ENCODE data around the gene OSBP2.

The OSBP2 gene

GRCh38 chr22:30856741-30857502 lies 162.2 kb downstream of the OSBP2 start:
- DNase-seq = no peak

- no peak for DNase-seq
These were observed 163.1 kb downstream of the OSBP2 start for GRCh38 chr22:30857791-30858190.

DNA sequence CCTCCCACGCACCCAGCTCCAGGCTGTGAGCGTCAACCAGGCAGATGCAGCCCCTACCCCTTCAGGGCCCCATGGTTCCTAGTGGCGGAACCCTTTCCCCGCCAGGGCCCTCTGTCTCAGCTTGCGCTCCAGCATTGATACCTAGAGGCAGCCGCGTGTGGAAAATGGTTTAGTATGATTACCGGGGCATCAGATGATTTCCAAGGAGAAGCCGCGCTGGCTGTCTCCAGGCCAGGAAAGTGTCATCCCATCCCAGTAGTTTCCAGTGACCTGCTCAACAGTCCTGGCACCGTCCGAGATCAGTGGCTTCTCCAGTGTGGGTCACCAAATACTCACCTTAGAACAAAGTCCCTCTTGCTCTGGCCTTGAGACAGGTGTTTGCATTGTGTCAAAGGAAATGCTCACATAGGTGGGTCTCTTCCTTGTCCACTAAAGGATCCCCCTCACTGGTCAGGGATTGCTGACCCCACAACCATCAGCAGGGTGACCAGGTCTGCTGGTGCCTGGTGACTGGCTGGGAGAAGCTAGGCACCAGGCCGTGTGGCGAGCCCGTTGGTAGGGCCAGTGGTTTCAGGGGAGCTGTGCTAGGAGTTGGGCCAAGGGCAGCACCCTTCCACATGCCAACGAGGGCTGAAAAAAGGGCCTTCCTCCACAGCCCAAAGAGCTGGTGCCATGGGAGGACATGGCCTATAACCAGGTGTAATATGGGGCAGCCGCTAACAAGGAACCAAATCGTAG lies 164.5 kb downstream of the OSBP2 start:
- no peak for DNase-seq

DNA sequence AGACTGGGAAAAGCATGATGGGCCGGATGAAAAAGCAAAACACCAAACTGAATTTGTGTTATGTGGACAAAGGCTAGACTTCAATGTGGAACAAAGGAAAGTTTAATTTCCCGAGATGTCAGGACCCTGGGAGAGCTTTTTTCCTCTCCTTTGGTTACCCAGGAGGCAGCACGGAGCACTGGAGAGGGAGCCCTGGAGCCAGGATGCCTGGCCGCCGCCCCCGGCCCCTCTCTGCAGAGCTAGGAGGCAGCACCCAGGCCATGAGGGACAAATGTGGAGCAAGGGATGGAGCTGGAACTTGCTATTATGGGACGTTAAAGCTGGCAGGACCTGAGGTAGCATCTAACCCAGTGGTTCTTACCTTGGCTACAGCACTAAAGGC lies 165.0 kb downstream of the OSBP2 start:
- DNase-seq = no peak

GRCh38 chr22:30860176-30861105 lies 165.8 kb downstream of the OSBP2 start:
- DNase-seq = no peak

- no peak for DNase-seq
These were observed 166.5 kb downstream of the OSBP2 start for GRCh38 chr22:30861131-30861530.

GRCh38 chr22:30861688-30862552 lies 167.2 kb downstream of the OSBP2 start:
- no peak for DNase-seq

- DNase-seq = no peak
These were observed 168.6 kb downstream of the OSBP2 start for GRCh38 chr22:30863081-30863833.

DNA sequence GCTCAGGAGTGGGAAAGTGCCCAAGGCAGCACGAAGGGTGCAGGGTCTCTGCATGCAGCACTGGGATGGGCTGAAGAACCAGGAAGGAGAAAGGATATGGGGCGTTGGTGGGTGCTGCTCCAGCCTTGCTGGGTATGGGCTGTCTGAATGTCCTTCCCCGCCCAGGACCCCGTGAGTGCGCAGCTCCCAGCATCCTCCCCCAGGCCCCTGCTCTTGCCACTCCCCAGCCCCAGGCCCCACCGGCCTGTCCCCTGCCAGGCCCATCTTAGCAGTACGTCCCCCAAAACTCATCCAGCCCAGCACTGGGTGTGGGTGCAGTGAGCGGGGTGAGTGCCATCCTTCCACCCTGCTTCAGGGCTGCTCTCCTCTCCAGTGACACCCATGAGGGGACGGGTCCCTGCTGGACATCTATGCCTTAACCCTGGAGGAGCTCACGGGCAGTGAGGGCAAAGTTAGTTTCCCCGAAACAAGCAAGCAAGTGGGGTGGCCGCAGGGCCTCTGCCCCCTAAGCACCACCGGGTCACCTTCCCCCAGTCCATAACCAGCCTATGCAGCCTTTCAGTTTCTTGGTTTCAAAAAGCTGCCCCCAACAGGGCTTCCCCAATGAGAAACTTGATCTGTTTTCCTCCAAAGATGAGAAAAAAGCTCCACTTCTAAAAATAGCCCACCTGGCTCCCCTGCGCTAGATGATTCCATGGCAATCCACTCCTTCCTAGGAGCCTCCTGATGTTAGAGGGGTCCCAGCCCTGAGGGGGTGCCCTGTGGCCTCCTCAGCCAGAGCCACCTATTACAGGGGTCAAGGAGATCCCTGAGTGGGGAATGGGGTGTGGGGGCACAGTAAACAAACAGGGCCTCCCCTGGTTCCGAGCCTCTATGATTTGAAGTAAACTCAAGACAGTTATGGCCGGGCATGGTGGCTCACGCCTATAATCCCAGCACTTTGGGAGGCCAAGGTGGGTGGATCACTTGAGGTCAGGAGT lies 170.1 kb downstream of the OSBP2 start:
- no peak for DNase-seq

- no peak for DNase-seq
These were observed 171.0 kb downstream of the OSBP2 start for GRCh38 chr22:30865656-30866055.

- no peak for DNase-seq
These were observed 171.5 kb downstream of the OSBP2 start for GRCh38 chr22:30866216-30866615.

- no peak for DNase-seq
These were observed 172.2 kb downstream of the OSBP2 start for GRCh38 chr22:30866811-30867271.

GRCh38 chr22:30867746-30868662 lies 173.3 kb downstream of the OSBP2 start:
- no peak for DNase-seq

DNA sequence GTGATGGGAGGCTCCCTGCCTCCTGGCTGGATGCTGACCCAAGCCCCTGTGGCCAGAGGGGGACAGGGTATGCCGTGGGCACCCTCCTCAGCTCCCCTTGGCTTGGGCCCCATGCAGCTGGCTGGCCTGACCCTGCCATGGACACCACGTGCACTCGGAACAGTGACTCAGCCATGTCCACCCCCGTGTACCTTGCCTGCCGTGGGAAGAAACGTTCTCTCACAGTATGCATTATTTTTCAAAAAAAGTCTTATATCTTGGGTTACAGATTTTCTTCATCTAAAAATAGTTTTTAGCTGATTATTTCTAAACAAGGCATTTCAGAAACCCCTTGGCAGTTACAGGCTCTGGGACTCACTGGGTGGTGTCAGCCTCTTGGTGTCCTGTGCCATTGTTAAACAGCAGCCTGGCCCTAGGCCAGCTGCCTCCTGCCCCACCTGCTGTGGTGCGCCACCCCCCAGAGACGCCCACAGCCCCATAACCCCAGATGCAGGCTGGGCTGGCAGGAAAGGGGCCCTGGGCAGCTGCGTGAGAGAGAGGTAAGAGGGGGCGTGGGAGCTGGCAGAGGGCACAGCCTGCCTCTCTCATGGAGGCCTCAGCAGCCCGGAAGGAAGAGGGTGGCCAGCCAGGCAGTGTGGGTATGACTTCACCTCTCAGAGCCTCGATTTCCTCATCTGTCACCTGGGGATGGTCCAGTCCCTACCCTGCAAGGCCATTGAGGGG lies 174.2 kb downstream of the OSBP2 start:
- no peak for DNase-seq

DNA sequence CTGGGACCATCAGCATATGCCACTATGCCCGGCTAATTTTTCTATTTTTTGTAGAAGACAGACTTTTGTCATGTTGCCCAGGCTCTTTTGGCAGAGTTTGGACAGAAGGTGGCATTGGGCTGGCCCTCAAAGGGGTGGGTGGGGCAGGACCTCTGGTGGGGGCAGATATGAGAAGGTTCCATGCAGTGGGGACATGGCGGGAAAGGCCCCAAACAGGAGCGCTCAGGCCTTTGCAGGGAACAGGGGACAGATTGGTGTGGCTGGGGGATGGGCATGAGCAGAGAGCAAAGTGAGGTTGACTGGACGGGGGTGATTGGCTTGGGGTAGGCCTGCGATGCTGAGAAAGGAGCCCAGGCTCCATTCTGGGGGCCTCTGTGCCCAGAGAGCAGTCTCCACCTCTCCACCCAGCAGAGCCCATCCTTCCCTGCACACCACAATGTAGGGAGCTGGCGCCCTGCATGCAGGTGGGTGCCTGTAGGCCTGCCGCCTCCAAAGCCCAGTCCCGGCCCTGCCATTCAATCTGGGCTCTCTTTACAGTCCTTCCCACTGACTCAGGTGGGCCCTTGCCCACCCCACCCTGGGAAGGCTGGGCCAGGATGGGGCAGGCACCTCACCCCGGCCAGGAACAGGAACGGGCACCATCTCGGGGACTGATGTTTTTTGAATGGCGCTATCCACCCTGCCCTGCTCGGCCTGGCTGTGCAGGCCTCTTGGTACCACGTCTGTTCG lies 175.2 kb downstream of the OSBP2 start:
- no peak for DNase-seq

DNA sequence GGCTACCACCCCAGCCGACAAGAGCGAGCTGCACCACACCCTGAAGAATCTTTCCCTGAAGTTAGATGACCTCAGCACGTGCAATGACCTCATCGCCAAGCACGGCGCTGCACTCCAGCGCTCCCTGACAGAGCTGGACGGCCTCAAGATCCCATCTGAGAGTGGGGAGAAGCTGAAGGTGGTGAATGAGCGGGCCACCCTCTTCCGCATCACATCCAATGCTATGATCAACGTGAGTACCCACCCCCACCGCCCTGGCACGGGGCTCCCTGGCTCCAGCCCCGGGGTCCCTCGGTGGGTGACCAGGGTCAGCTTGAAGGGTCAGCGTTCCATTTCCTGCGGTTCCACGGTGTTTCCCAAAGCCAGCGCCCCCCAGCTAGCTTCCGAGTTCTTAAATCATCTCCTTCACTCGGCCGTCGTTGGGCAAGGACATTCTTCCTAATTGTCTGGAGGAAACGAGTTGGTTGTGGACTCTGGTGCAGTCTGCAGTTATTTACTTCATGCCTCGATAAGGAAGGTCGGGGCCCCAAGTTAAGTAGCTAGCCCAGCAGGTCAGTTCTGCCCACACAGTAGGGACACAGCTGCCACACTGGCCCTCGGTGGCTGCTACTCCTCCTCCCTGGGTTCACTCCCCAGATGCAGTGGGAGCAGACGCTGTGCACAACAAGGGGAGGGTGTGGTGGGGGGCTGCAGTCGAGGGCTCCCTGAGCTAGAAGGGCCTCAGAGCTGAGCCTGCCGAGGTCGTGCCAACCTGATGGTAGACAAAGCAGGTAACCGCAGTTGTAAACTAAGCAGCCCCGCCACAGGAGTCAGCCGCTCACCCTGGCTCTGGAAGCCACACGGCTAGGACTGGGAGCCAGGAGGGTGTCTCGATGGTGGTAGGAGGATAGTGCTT lies 176.0 kb downstream of the OSBP2 start:
- no peak for DNase-seq

Data from GF-D8 (cell line).